Left lung (tissue), 10 donors: Measurements from ENCODE around the gene KCNG1. TPM values are rescaled to one million over a fixed set of nuclear protein-coding genes. Genes with fewer than 3 reads are reported as not detected.

Experiments used
- ATAC-seq: fragments of 200-7000 bp; cut with Tn5 transposase; one replicate; pipeline ENCODE4 v1.9.1; 2020; ENCODE audit warnings: moderate library complexity
- DNase-seq, 4 donors: peaks; one replicate each; pipeline ENCODE4 v3.0.0-alpha.2; 2013 to 2020
- H3K27ac ChIP-seq, 2 donors: fragments of 200-600 bp; sonication (generic) in 1 of 2; one replicate each; pipeline versions ENCODE4 v1.5.0 to v1.8.0; 2020 to 2021
- H3K27me3 ChIP-seq, 2 donors: fragments of 200-600 bp; sonication (generic) in 1 of 2; one replicate each; pipeline versions ENCODE4 v1.5.0 to v1.8.0; 2020 to 2021
- H3K36me3 ChIP-seq, 2 donors: fragments of 200-600 bp; sonication (generic) in 1 of 2; one replicate each; pipeline versions ENCODE4 v1.5.0 to v1.8.0; 2020 to 2021
- H3K4me1 ChIP-seq, 2 donors: fragments of 200-600 bp; one replicate each; pipeline ENCODE4 v1.8.0; 2021
- H3K4me3 ChIP-seq, 2 donors: fragments of 200-600 bp; sonication (generic) in 1 of 2; one replicate each; pipeline versions ENCODE4 v1.5.0 to v1.8.0; 2020 to 2021; ENCODE audit warnings: mild to moderate bottlenecking in 1 of 2
- H3K9me3 ChIP-seq, 2 donors: fragments of 200-600 bp; sonication (generic) in 1 of 2; one replicate each; pipeline versions ENCODE4 v1.5.0 to v1.8.0; 2020 to 2021
- CTCF ChIP-seq, 2 donors: fragments of 200-600 bp; sonication (generic) in 1 of 2; IDR thresholded peaks; one replicate each; pipeline versions ENCODE4 v1.5.0 to v1.8.0; 2021; ENCODE audit warnings: antibody characterized with exemption in 2 of 2
- intact Hi-C, 2 donors: fragments of 100-400 bp; cut with DNase I; formaldehyde crosslinking; loops; one replicate each; pipeline versions ENCODE4 v1.11.2 to v1.14.2; 2022
- polyA plus RNA-seq, 6 donors: library from polyadenylated mRNA; unstranded; fragments of 120-200 nt; gene quantifications; one replicate each; pipeline ENCODE4 v1.2.1, GENCODE V29; 2013; ENCODE audit not compliant: insufficient read length in 6 of 6
- total RNA-seq, 2 donors: library from RNA; stranded (reverse); fragmentation: NEBNext Ultra II Directional; extraction: Animal tissue kit (Norgen Biotek cat#: 25700); gene quantifications; one replicate each; pipeline ENCODE4 v1.2.1, GENCODE V29; 2021
- donor health status: DM: no; HTN: yes; CAD: no.
- donor health status: DM: no; HTN: no; CAD: no.

Gene KCNG1
- total and polyA plus RNA-seq, 8 donors: 0.31 to 1.5 (median 0.62) TPM

- DNase-seq: no peak
- Histone ChIP-seq H3K9me3 (peaks cover 0 to 3% of the 10 kb centered on the region in 2 donors), H3K27me3 (peaks cover 0 to 43% of the 10 kb centered on the region in 2 donors), H3K4me1 (no peaks in the 10 kb centered on the region), H3K27ac (no peak overlapping the region), H3K36me3 (no peaks in the 10 kb centered on the region), H3K4me3 (no peak overlapping the region)
- intact Hi-C loops: no loop called here
- TF ChIP-seq CTCF (IDR thresholded peaks at IDR 0.05): no peak
- no peak for ATAC-seq
Observed at GRCh38 chr20:51044796-51045195, 21.9 kb upstream of the KCNG1 start.

GRCh38 chr20:51043811-51044210 is 20.9 kb upstream of the KCNG1 start:
- no peak overlapping the region for H3K4me3 ChIP-seq
- peaks cover 0 to 3% of the 10 kb centered on the region in 2 donors for H3K9me3 ChIP-seq
- DNase-seq (no peak), ATAC-seq (no peak)
- TF ChIP-seq CTCF (IDR thresholded peaks at IDR 0.05): no peak
- H3K36me3 ChIP-seq: no peaks in the 10 kb centered on the region
- no peak overlapping the region for H3K27ac ChIP-seq
- H3K27me3 ChIP-seq: peaks cover 0 to 41% of the 10 kb centered on the region in 2 donors
- intact Hi-C loops: no loop called here
- H3K4me1 ChIP-seq: no peaks in the 10 kb centered on the region

GRCh38 chr20:51042657-51043247 is 19.8 kb upstream of the KCNG1 start:
- TF ChIP-seq CTCF (IDR thresholded peaks at IDR 0.05): no peak
- Histone ChIP-seq H3K4me1 (no peaks in the 10 kb centered on the region), H3K27me3 (peaks cover 0 to 38% of the 10 kb centered on the region in 2 donors), H3K4me3 (no peak overlapping the region), H3K27ac (no peak overlapping the region), H3K9me3 (peaks cover 0 to 3% of the 10 kb centered on the region in 2 donors), H3K36me3 (no peaks in the 10 kb centered on the region)
- ATAC-seq: no peak
- intact Hi-C loops: no loop called here
- DNase-seq: no peak

GRCh38 chr20:51042064-51042463 is 19.2 kb upstream of the KCNG1 start:
- ATAC-seq: no peak

More at GRCh38 chr20:51042064-51042463, 19.2 kb upstream of the KCNG1 start:
- no peak for DNase-seq
- H3K4me1 ChIP-seq: no peaks in the 10 kb centered on the region
- H3K27ac ChIP-seq: no peak overlapping the region
- peaks cover 0 to 3% of the 10 kb centered on the region in 2 donors for H3K9me3 ChIP-seq
- H3K27me3 ChIP-seq: peaks cover 0 to 45% of the 10 kb centered on the region in 2 donors
- no peak for TF ChIP-seq CTCF (IDR thresholded peaks at IDR 0.05)
- no peaks in the 10 kb centered on the region for H3K36me3 ChIP-seq
- no peak overlapping the region for H3K4me3 ChIP-seq
- intact Hi-C loops: no loop called here
